Measurements from ENCODE around the gene TM9SF4. TPM values are rescaled to one million over a fixed set of nuclear protein-coding genes. Genes with fewer than 3 reads are reported as not detected.

TM9SF4 gene
- total RNA-seq, 2 experiments from 2014 or later, result 43.2 to 66.5 TPM

DNA sequence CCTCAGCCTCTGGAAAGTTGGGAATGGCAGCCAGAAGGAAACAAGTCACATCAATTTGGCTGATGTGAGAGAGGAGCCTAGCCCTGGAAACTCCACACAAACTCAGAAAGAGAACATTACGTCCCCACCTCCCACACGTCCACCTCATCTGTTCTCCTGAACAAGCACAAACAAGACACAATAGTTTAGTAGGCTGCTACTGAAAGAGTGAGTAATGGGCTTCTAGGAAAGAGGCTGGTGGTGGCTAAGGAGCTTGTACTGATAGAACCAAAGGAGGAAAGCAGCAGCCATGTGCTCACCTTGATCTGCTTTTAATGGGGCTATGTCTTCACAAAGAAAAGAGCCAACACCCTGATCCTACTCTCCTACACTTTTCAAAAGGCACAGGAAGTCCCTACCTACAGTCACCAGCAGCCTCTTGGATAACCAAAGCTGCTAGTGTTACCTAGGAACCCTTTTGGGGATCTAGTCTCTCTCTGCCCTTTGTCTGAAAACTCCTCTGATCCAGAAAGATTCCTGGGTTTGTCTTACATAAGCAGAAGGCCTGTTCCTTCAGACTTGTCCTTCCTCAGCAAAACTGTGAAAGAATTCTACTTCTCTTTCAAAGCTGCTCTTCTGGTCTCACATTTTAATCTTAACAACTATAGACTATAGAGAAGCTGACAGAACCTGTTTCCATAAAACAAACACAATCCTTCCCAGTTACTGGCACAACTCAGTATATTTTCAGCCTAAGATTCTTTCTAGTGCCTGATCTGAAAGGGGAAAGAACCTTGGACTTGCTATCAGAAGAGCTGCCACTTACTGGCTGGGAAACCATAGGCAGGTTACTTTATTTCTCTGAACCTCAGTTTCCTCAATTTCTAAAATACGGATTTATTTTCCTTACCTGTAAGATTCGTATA is 94.9 kb downstream of the TM9SF4 start:
- DNase-seq (peak; percentile 91), ATAC-seq (peak; percentile 79)
- Mint-ChIP-seq H3K36me3 (ENCODE audit: low read depth) (peaks cover 88% of the 10 kb centered on the region), H3K27me3 (no peaks in the 10 kb centered on the region), H3K9me3 (ENCODE audit: low read depth) (no peaks in the 10 kb centered on the region), H3K27ac (peak overlapping the region; percentile 99), H3K4me3 (peak overlapping the region; percentile 99), H3K4me1 (peaks cover 66% of the 10 kb centered on the region)
- intact Hi-C loops (cut with DNase I, micrococcal nuclease), result loop anchor here (1.0 to 10.0 kb wide), 10 partner anchors 27 to 763 kb away; partner anchors contain the start of genes ASXL1 (in 1 of the 2), BCL2L1 (in 1 of the 2), KIF3B (in 1 of the 2) and TM9SF4 (in 1 of the 2)
- CTCF ChIA-PET, result interaction anchor here (0.6 to 2.2 kb wide), 4 partner anchors 13 to 155 kb away, joined by 3 to 6 read pairs (median 4); no protein-coding TSS in a partner anchor
- POLR2A ChIA-PET, result interaction anchor here (0.6 to 3.5 kb wide), 14 partner anchors 14 to 255 kb away, joined by 3 to 40 read pairs (median 4); partner anchors contain the start of genes ASXL1 and TM9SF4

DNA sequence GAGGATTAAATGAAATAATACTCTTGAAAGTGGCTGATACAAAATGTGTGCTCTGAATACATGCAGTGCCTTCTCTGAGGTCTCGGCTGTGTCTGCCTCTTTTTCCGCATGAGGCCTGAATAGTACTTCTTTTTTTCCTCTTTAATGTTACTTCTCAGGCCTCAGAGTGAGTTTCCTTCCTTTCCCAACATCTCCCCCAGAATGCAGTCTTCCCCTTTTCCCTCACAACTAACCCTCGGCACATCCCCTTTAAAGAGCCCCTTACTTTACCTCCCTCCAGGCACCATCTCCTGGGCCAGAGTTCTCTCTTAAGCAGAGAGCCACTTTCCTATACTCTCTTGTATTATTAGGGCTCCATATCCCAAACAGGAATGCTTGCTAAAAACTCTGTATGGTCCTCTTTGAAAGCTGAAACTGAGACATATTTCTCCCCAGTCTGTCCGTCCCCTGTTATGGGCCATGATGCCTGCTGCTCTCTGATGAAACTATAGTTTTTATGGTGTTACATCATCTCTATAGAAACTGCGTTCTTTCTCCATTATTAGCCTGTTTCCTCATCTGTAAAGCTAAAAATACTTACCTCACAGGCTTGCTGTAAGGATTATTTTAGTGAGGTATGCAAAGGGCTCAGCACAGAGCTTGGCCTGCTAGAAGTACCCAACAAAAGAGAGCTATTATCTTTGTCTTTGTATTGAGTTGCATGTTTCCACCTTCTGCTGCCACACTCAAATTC is 95.8 kb downstream of the TM9SF4 start:
- Mint-ChIP-seq H3K27me3 (no peaks in the 10 kb centered on the region), H3K4me1 (peaks cover 66% of the 10 kb centered on the region), H3K9me3 (ENCODE audit: low read depth) (no peaks in the 10 kb centered on the region), H3K27ac (peak overlapping the region; percentile 99), H3K36me3 (ENCODE audit: low read depth) (peaks cover 88% of the 10 kb centered on the region), H3K4me3 (peak overlapping the region; percentile 99)
- ATAC-seq, result no peak
- intact Hi-C loops (cut with DNase I, micrococcal nuclease), result loop anchor here (2.0 to 10.0 kb wide), 5 partner anchors 72 to 762 kb away; partner anchors contain the start of genes BCL2L1 (in 1 of the 2), KIF3B (in 1 of the 2) and TM9SF4 (in 1 of the 2)
- ChIA-PET POLR2A (interaction anchor here (0.7 to 3.5 kb wide), 11 partner anchors 15 to 159 kb away, joined by 3 to 40 read pairs (median 4); partner anchors contain the start of genes ASXL1 and TM9SF4), CTCF (interaction anchor here (0.9 to 2.2 kb wide), 3 partner anchors 14 to 155 kb away, joined by 3 to 6 read pairs (median 4); no protein-coding TSS in a partner anchor)
- peak; percentile 33 for DNase-seq

DNA sequence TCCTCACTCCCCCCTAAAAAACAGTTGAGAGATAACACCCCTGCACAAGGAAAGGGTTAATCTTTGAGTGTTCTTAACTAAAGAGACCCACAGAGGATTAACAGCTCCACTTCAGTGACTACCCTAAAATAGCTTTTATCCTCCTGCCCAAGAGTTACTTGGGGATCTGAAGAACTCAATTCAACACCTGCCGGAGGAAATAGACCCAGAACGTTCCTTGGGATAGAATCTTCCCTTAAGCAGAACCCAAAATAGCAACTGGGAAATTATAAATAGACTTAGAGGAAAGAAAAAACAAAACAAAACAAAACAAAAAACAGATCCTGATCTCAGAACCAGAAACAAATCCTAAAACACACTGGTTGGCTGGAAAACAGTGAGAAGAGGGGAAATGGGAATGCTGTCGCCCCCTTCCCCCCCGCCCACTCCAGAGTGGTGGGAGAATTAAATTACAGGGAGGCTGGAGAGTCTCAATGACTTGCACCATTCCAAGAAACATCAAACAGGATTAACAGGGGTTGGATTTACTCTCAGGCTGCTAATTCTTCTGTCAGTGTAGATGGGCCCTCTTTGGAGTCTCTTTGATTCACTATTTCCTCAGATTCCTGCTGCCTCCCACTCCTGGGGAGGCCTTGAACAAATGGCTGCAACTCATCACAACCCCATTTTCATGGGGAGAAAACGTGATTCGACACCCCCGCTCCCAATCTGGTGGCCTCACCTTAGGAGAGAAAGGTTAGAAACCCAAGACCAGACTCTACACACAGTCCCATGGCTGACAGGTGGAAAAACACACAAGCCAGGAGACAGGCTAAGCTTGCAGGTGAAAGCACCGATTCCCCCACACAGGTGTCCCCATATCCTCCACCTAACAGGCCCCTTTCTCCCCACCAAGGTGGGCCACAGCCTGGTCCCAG is 96.6 kb downstream of the TM9SF4 start:
- DNase-seq, result peak; percentile 51
- Mint-ChIP-seq H3K4me1 (peaks cover 68% of the 10 kb centered on the region), H3K9me3 (ENCODE audit: low read depth) (no peaks in the 10 kb centered on the region), H3K27ac (peak overlapping the region; percentile 99), H3K27me3 (no peaks in the 10 kb centered on the region), H3K36me3 (ENCODE audit: low read depth) (peaks cover 88% of the 10 kb centered on the region), H3K4me3 (peak overlapping the region; percentile 99)
- ATAC-seq, result no peak
- intact Hi-C loops (cut with DNase I, micrococcal nuclease), result loop anchor here (2.0 to 10.0 kb wide), 6 partner anchors 71 to 761 kb away; partner anchors contain the start of genes BCL2L1 (in 1 of the 2), KIF3B (in 1 of the 2) and TM9SF4 (in 1 of the 2)
- ChIA-PET CTCF (interaction anchor here (2.2 kb wide), 1 partner anchor 154 kb away, joined by 6 read pairs; no protein-coding TSS in a partner anchor), POLR2A (interaction anchor here (0.7 to 3.5 kb wide), 10 partner anchors 15 to 158 kb away, joined by 3 to 40 read pairs (median 4); partner anchors contain the start of genes ASXL1 and TM9SF4)

DNA sequence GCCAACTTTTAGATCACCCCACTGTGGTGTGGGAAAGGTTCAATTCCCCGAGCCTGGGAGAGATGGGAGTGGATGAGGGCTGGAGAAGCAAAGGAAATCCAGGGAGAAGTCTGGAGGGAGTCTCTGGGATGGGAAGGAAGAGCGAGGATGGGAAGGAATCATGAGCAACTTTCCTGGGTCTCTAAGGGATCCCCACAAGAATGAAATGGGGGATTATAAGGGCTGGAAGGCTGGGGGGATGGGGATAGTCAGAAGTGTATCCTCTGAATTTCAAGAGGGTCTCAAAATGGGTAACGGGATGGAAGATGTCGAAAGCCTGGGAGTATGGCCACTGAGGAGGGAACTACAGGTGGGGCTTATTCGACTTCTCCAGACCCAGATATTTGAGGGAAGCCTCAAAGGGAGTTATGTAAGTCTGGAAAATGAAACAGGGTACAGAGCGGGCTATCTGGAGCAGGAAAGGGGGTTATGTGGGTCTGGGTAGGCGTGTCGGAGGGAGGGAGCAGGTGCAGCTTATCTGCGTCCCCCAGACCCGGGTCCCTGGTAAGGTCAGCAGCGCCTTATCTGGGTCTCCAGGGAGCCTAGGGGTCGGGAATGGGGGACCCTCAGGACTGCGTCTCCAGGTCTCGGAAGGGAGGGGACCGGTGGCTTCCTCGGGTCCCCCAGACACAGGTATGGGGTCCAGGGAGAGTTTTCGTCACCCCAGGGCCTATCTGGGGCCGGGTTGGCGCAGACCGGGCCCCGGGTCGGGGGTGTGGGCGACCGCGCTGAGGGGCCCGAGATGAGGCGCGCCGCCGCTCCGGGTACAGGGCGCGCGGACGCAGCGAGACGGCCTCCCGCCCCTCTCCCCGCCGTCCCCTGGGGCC is 97.5 kb downstream of the TM9SF4 start:
- DNase-seq (peak; percentile 30), ATAC-seq (no peak)
- Mint-ChIP-seq H3K36me3 (ENCODE audit: low read depth) (peaks cover 88% of the 10 kb centered on the region), H3K27ac (peak overlapping the region; percentile 99), H3K9me3 (ENCODE audit: low read depth) (no peaks in the 10 kb centered on the region), H3K27me3 (no peaks in the 10 kb centered on the region), H3K4me1 (peaks cover 67% of the 10 kb centered on the region), H3K4me3 (peak overlapping the region; percentile 99)
- intact Hi-C loops (cut with DNase I, micrococcal nuclease), result loop anchor here (1.0 to 10.0 kb wide), 13 partner anchors 25 to 760 kb away; partner anchors contain the start of genes TM9SF4 (in 2 of the 2), ASXL1 (in 1 of the 2), BCL2L1 (in 1 of the 2) and KIF3B (in 1 of the 2)
- ChIA-PET CTCF (interaction anchor here (0.6 kb wide), 1 partner anchor 77 kb away, joined by 3 read pairs; no protein-coding TSS in a partner anchor), POLR2A (no interaction called here)

DNA sequence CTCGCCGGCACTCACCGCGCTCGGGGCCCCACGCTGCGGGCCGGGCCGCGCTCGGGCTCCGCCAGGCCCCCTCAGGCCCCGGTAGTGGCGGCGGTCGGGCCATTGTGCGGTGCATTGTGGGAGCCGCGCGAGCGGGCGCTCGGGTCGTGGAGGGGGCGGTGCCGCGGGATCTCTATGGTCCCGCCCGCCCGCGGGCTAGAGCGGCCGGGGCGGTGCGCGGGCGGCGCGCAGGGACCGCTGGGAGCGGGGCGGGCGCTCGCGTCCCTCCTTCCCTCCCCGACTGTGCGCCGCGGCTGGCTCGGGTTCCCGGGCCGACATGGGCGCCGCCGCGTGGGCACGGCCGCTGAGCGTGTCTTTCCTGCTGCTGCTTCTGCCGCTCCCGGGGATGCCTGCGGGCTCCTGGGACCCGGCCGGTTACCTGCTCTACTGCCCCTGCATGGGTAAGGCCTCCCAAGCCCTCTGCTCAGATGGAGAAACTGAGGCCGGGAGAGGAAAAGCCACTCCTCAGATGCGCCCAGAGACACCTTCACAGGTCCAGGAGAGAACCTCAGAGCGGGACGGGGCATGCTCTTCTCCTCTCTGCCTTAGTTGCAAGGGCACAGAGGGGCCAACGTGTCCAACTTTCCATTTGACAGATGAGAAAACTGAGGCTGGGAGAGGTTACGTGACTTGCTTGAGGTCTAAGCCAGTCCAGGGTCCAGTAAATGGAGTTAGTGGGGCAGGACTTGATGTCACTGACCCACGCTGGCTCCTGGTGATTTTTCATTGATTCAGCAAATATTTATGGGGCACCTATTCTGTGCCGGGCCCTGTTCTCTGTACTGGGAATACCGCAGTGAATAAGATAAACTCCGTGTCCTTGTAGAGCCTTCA is 98.3 kb downstream of the TM9SF4 start, which contains the start of the genes PLAGL2 and POFUT1:
PLAGL2 (minus strand) TSS at position 118 of the 873 bp plus-strand sequence. CDS start 5,565 bp downstream, outside the sequence.
POFUT1 (plus strand) TSS at position 255 of the 873 bp plus-strand sequence; CDS start at position 317, 62 bp downstream.
- no peaks in the 10 kb centered on the region for H3K27me3 Mint-ChIP-seq
- POLR2A ChIA-PET, result interaction anchor here (0.7 kb wide), 1 partner anchor 93 kb away, joined by 3 read pairs; no protein-coding TSS in a partner anchor
- peak within 1 kb of the TSS; percentile 99 for H3K4me3 Mint-ChIP-seq
- peak within 1 kb of the TSS; percentile 99 for H3K27ac Mint-ChIP-seq
- intact Hi-C loops (cut with DNase I, micrococcal nuclease), result loop anchor here (1.0 to 10.0 kb wide), 13 partner anchors 24 to 759 kb away; partner anchors contain the start of genes TM9SF4 (in 2 of the 2), ASXL1 (in 1 of the 2), BCL2L1 (in 1 of the 2) and KIF3B (in 1 of the 2)
- no peaks in the 10 kb centered on the region for H3K9me3 Mint-ChIP-seq (ENCODE audit: low read depth)
- peaks cover 63% of the 10 kb centered on the region for H3K4me1 Mint-ChIP-seq
- CTCF ChIA-PET, result interaction anchor here (0.8 to 1.0 kb wide), 2 partner anchors 10 to 125 kb away, joined by 3 read pairs; no protein-coding TSS in a partner anchor
- H3K36me3 Mint-ChIP-seq (ENCODE audit: low read depth), result peaks cover 84% of the 10 kb centered on the region
- ATAC-seq (peak; percentile 68), DNase-seq (peak; percentile 95)

DNA sequence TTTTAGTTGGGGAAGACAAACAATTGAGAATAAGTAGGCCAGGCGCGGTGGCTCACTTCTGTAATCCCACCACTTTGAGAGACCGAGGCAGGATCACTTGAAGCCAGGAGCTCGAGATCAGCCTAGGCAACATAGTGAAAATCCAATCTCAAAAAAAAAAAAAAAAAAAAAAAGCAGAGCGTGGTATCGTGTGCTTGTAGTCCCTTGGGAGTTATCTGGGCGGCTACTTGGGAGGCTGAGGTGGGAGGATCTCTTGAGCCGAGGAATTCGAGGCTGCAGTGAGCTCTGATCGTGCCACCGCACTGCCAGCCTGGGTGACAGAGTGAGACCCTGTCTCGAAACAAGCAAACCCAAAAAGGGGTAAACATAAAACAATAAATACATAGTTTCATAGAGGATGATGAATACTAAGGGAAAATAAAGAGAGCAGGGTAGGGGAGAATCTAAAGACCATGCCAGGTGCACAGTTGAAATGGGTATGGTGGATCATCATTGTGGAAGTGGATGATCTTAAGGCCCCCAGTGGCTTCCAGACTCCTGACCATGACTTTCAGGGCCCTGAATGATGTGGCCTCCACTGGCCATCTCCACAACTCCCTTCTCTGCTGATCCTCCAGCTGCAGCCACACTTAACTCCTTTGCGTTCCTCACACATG is 99.1 kb downstream of the TM9SF4 start:
- no peak for ATAC-seq
- intact Hi-C loops (cut with DNase I, micrococcal nuclease), result loop anchor here (5.0 to 10.0 kb wide), 4 partner anchors 101 to 759 kb away; partner anchors contain the start of genes BCL2L1 (in 1 of the 2) and TM9SF4 (in 1 of the 2)
- Mint-ChIP-seq H3K4me3 (peak overlapping the region; percentile 89), H3K9me3 (ENCODE audit: low read depth) (no peaks in the 10 kb centered on the region), H3K27ac (peak overlapping the region; percentile 86), H3K36me3 (ENCODE audit: low read depth) (peaks cover 76% of the 10 kb centered on the region), H3K27me3 (no peaks in the 10 kb centered on the region), H3K4me1 (peaks cover 56% of the 10 kb centered on the region)
- POLR2A ChIA-PET, result interaction anchor here (0.7 kb wide), 2 partner anchors 92 to 137 kb away, joined by 3 read pairs; no protein-coding TSS in a partner anchor
- CTCF ChIA-PET, result interaction anchor here (0.8 to 1.1 kb wide), 3 partner anchors 10 to 149 kb away, joined by 3 read pairs; partner anchors contain the start of gene ASXL1
- no peak for DNase-seq

DNA sequence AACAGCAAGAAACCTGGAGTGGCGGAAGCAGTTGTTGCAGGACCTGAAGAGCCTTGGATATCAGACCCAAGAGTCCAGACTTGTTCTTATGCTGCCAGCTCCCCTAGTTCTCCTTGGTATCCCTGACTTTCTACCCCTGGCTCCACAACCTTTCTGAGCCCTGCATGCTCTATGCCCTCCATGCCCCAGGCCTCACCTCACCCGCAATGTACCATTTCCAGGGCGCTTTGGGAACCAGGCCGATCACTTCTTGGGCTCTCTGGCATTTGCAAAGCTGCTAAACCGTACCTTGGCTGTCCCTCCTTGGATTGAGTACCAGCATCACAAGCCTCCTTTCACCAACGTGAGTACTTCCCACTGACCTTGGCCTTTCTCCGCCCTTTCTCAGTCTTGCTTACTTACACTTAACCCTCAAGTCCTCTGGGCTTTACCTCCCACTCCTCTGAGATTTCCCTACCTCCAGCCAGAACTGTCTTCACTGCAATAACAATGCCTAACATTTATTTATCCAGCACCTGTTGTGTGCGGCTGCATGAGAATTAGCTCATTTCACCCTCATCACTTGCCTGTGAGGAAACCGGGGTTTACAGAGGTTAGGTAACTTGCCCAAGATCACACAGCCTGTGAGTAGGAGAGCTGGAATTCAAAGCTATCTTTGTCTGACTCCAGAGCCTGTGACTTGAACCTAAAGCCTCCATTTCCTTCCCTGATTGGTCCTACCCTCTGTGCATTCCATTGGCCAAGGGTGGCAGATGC is 100.5 kb downstream of the TM9SF4 start:
- Mint-ChIP-seq H3K9me3 (ENCODE audit: low read depth) (no peaks in the 10 kb centered on the region), H3K4me3 (peak overlapping the region; percentile 89), H3K27ac (peak overlapping the region; percentile 86), H3K36me3 (ENCODE audit: low read depth) (peaks cover 78% of the 10 kb centered on the region), H3K4me1 (peaks cover 51% of the 10 kb centered on the region), H3K27me3 (no peaks in the 10 kb centered on the region)
- POLR2A ChIA-PET, result interaction anchor here (0.5 to 1.4 kb wide), 3 partner anchors 38 to 77 kb away, joined by 3 to 7 read pairs (median 4); no protein-coding TSS in a partner anchor
- ATAC-seq (no peak), DNase-seq (no peak)
- CTCF ChIA-PET, result interaction anchor here (0.6 to 0.7 kb wide), 2 partner anchors 107 to 246 kb away, joined by 3 read pairs; no protein-coding TSS in a partner anchor
- intact Hi-C loops (cut with DNase I, micrococcal nuclease), result loop anchor here (5.0 to 10.0 kb wide), 4 partner anchors 103 to 757 kb away; partner anchors contain the start of genes BCL2L1 (in 1 of the 2) and TM9SF4 (in 1 of the 2)
